Adrenal gland (tissue), 12 donors: ENCODE results near the gene TROAP. TPM values are rescaled to one million over a fixed set of nuclear protein-coding genes. Genes with fewer than 3 reads are reported as not detected.

Experiments used
- DNase-seq, 7 donors: peaks; one replicate each; pipeline ENCODE4 v3.0.0-alpha.2; 2019 to 2020
- H3K27ac ChIP-seq, 5 donors: fragments of 200-600 bp; sonication (generic) in 4 of 5; 1 replicate in 3 of 5; 2 replicates in 2 of 5; pipeline versions ENCODE4 v1.5.1 to v1.8.0; 2016 to 2020; ENCODE audit warnings: mild to moderate bottlenecking in 1 of 5
- H3K27me3 ChIP-seq: fragments of 200-600 bp; 2 replicates; pipeline ENCODE4 v1.8.0; 2021
- H3K36me3 ChIP-seq, 2 donors: fragments of 200-600 bp; replicated peaks in 1 of 2; 1 replicate in 1 of 2; 2 replicates in 1 of 2; pipeline versions ENCODE4 v1.5.1 to v1.8.0; 2018 to 2022
- H3K4me1 ChIP-seq, 2 donors: fragments of 200-600 bp; replicated peaks in 1 of 2; 1 replicate in 1 of 2; 2 replicates in 1 of 2; pipeline versions ENCODE4 v1.5.1 to v1.8.0; 2018 to 2021
- H3K4me3 ChIP-seq, 4 donors: fragments of 200-600 bp; sonication (generic) in 3 of 4; one replicate each; pipeline ENCODE4 v1.5.1; 2016 to 2018
- H3K9me3 ChIP-seq, 3 donors: fragments of 200-600 bp; sonication (generic) in 1 of 3; replicated peaks in 1 of 3; 1 replicate in 2 of 3; 2 replicates in 1 of 3; pipeline versions ENCODE4 v1.5.1 to v1.8.0; 2016 to 2021
- CTCF ChIP-seq, 6 experiments: fragments of 450-650 bp in 4 of 6; fragments of 200-600 bp in 2 of 6; sonication (generic) in 1 of 6; IDR thresholded peaks; 1 replicate in 5 of 6; 2 replicates in 1 of 6; pipeline versions ENCODE4 v1.5.1 to v1.8.0; 2016 to 2021; ENCODE audit warnings: antibody characterized with exemption in 6 of 6, mild to moderate bottlenecking in 2 of 6, moderate library complexity in 1 of 6
- POLR2A ChIP-seq, 2 donors: fragments of 450-650 bp; IDR thresholded peaks; one replicate each; pipeline ENCODE4 v1.6.1; 2017; ENCODE audit warnings: antibody characterized with exemption in 2 of 2, mild to moderate bottlenecking in 2 of 2, moderate library complexity in 1 of 2
- WGBS, 4 donors: extraction: QIAGEN DNeasy Blood & Tissue Kit in 2 of 4; methylation state at CpG; one replicate each; pipeline versions ENCODE4 v1.1.5 to v1.1.7; 2013 to 2017; 5-methylcytosine and 5-hydroxymethylcytosine counted together
- intact Hi-C, 2 donors: fragments of 100-400 bp; cut with DNase I; formaldehyde crosslinking; loops; one replicate each; pipeline versions ENCODE4 v1.14.1 to v1.15.0; 2022 to 2023
- polyA plus RNA-seq, 3 donors: library from polyadenylated mRNA; stranded (reverse); fragments of 200-250 nt in 2 of 3; fragments of 350-450 nt in 1 of 3; fragmentation: Illumina TruSeq in 1 of 3; extraction: RNeasy Lipid Tissue Mini Kit (QIAGEN cat#74804) in 1 of 3; gene quantifications; one replicate each; pipeline ENCODE4 v1.2.3, GENCODE V29; 2013 to 2014
- total RNA-seq, 9 donors: library from RNA; depleted of rRNA in 4 of 9; stranded (reverse); fragments of >200 nt in 4 of 9; fragments of 120-200 nt in 1 of 9; fragmentation: NEBNext Ultra II Directional in 1 of 9; extraction: Animal tissue kit (Norgen Biotek cat#: 25700) in 1 of 9; gene quantifications; one replicate each; pipeline versions ENCODE4 v1.1.0 to v1.2.4, GENCODE V29; 2013 to 2023
- donor health status: healthy with polysubstance abuse.
- donor health status: Bipolar disorder and iron deficiency.
- donor health status: DM: yes; HTN: yes; CAD: no.
- donor health status: DM: no; HTN: no; CAD: no.
- donor health status: DM: no; HTN: no; CAD: no.
- donor health status: DM: yes; HTN: yes; CAD: no.

Gene TROAP
- total and polyA plus RNA-seq, 12 donors, result 0.53 to 9.5 (median 1.8) TPM; not detected in 1

GRCh38 chr12:49352351-49352750, 29.3 kb downstream of the TROAP start:
- intact Hi-C loops, result no loop called here
- peaks cover 14% of the 10 kb centered on the region for H3K27me3 ChIP-seq
- H3K4me1 ChIP-seq, result peaks cover 6 to 8% of the 10 kb centered on the region in 2 donors

GRCh38 chr12:49355913-49356312, 32.9 kb downstream of the TROAP start:
- intact Hi-C loops, result no loop called here
- no peak overlapping the region for H3K4me3 ChIP-seq
- 85 to 97% (median 87%) methylated on average over 10 of the region's 10 CpGs for WGBS, 4 donors
- H3K27ac ChIP-seq, result no peak overlapping the region
- H3K36me3 ChIP-seq, result no peaks in the 10 kb centered on the region
- no peaks in the 10 kb centered on the region for H3K9me3 ChIP-seq
- TF ChIP-seq POLR2A (IDR thresholded peaks at IDR 0.05) (no peak), CTCF (IDR thresholded peaks at IDR 0.05) (no peak)
- no peak for DNase-seq
- no peaks in the 10 kb centered on the region for H3K27me3 ChIP-seq
- no peaks in the 10 kb centered on the region for H3K4me1 ChIP-seq

More at GRCh38 chr12:49352351-49352750, 29.3 kb downstream of the TROAP start:
- Histone ChIP-seq H3K27ac (no peak overlapping the region), H3K4me3 (no peak overlapping the region), H3K9me3 (no peaks in the 10 kb centered on the region), H3K36me3 (no peaks in the 10 kb centered on the region)
- no peak for DNase-seq
- no peak for TF ChIP-seq POLR2A (IDR thresholded peaks at IDR 0.05)
- TF ChIP-seq CTCF (IDR thresholded peaks at IDR 0.05), result no peak
- WGBS, 4 donors, result 58 to 83% (median 73%) methylated on average over 2 of the region's 2 CpGs

GRCh38 chr12:49357103-49357678, 34.1 kb downstream of the TROAP start:
- H3K27ac ChIP-seq, result no peak overlapping the region
- WGBS, 4 donors, result 3 to 9% (median 6%) methylated on average over 3 of the region's 3 CpGs
- H3K9me3 ChIP-seq, result no peaks in the 10 kb centered on the region
- H3K27me3 ChIP-seq, result no peaks in the 10 kb centered on the region
- no peaks in the 10 kb centered on the region for H3K36me3 ChIP-seq
- intact Hi-C loops, result no loop called here
- no peaks in the 10 kb centered on the region for H3K4me1 ChIP-seq
- H3K4me3 ChIP-seq, result no peak overlapping the region
- DNase-seq, result no peak
- TF ChIP-seq POLR2A (IDR thresholded peaks at IDR 0.05) (no peak), CTCF (IDR thresholded peaks at IDR 0.05) (peak; percentile 38 to 61 (median 48))

- H3K36me3 ChIP-seq, result no peaks in the 10 kb centered on the region
- H3K4me3 ChIP-seq, result no peak overlapping the region
- WGBS, 4 donors, result 13 to 18% (median 15%) methylated on average over 7 of the region's 7 CpGs
- intact Hi-C loops, result no loop called here
- H3K4me1 ChIP-seq, result no peaks in the 10 kb centered on the region
- no peak for TF ChIP-seq POLR2A (IDR thresholded peaks at IDR 0.05)
- peak; percentile 55 to 89 (median 83) for TF ChIP-seq CTCF (IDR thresholded peaks at IDR 0.05)
- DNase-seq, result peak in 4 of 7 donors; percentile 40 to 81 (median 72)
- H3K27me3 ChIP-seq, result no peaks in the 10 kb centered on the region
- no peaks in the 10 kb centered on the region for H3K9me3 ChIP-seq
- no peak overlapping the region for H3K27ac ChIP-seq
Measured at GRCh38 chr12:49358483-49359141, 35.6 kb downstream of the TROAP start.
